ENCODE measurements around the gene NID1.

The NID1 gene

GRCh38 chr1:235954306-235955283 lies 110.3 kb downstream of the NID1 start:
- ATAC-seq, result peak; percentile 22 to 44

DNA sequence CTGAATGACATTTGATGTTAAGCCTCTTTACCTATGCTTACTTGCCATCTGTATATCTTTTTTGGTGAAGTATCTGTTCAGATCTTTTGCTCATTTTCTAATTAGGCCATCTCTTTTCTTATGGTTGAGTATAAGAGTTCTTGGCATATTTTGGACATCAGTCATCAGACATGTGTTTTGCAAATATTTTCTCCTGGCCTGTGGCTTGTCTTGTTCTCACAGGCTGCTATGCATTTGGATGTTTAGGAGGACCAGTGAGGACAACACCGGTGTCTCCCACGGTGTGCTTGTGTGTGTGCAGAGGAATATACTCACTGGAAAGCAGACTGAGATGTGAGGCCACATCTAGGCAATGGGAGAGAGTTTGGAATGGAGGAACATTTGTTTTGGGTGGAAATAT lies 111.1 kb downstream of the NID1 start:
- no peak for ATAC-seq

- ATAC-seq, result peak; percentile 93 to 95
Observed at GRCh38 chr1:235952950-235953615, 111.8 kb downstream of the NID1 start.

- no peak for ATAC-seq
Observed at GRCh38 chr1:235951661-235952060, 113.2 kb downstream of the NID1 start.

- ATAC-seq, result no peak
Observed at GRCh38 chr1:235950318-235950717, 114.6 kb downstream of the NID1 start.

DNA sequence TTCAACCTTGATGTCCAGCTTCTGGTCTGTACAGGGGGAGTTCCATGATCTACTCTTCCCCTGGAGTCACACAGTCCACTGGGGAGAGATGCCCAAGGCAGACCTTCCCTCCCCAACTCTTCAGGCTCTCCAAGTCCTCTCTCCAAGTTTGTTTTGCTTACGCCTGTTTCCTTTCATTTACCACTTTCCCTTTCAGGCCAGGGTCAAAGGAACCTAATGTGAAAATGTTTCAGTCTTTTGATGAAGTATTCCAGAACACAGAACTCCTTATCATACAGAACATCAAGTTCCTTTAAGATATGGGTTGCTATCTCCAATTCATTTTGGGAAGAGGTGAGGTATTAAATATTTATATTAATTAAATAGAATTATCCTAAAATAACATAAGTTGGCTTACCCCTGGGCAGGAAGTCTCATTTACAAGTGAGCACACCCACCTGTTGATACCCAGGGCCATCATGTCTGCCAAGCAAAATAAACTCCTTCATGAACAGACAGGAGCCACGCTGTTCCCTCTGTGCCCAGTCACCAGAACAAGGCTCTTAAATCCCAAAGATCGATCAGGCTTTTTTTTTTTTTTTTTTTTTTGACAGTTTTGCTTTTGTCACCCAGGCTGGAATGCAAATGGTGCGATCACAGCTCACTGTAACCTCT lies 116.0 kb downstream of the NID1 start:
- ATAC-seq, result no peak

GRCh38 chr1:235947989-235948388 lies 116.9 kb downstream of the NID1 start:
- ATAC-seq, result no peak

DNA sequence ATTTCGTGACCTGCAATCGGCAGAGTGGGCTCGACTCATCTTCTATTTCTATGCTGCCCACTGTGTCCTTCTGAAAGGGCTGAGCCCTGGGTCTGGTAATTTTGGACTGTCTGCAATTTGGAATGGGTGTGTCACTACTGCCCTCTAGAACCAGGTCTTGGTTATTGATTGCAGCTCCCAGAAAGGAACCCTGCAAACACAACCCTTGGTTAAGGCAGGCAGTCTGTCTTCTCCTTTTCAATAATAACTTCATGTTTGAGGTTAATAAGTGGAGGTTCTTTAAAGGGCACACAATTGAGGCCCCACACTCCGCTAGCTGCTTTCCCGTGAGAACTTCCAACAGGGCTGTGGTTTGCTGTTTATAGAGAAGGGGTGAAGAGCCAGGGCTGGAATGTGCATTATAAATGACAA lies 118.3 kb downstream of the NID1 start:
- no peak for ATAC-seq

DNA sequence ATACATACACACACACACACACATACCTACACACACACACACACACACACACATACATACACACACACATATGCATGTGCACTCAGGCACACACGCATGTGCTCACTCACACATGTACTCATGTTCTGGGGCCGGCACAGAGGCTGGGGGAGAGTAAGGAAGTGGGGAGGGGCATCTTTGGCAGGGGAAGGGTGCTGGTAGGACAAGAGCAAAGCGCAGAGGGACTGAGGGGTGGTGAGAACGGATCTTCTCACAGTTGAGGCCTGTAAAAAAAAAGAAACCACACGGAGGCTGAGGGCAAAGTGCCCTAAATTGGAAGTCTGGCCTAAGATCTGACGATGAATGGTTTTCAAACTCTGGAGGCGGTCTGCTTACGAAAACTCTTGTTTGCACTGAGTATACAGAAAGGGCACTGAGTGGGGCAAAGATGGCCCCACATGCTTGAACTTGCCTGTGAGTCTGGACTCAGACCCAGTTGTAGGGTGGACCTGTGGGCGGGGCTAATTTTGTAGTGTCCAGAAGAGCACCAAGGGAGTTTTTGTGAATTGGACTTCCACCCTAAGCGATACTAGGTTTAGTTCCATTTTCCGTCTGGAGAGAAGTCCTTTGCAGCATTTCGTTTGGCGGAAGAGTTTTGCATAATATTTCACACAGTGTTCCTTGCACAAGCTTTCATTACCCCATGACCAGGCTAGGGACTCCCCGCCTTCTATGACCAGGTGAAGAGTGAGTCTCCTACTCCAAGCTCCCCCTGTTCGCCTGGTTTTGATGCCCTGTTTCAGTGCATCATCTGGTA lies 118.9 kb downstream of the NID1 start:
- peak in 1 of 2 donors; percentile 28 for ATAC-seq

GRCh38 chr1:235943581-235944114 lies 121.2 kb downstream of the NID1 start:
- ATAC-seq, result no peak

- no peak for ATAC-seq
Observed at GRCh38 chr1:235942979-235943575, 121.8 kb downstream of the NID1 start.

DNA sequence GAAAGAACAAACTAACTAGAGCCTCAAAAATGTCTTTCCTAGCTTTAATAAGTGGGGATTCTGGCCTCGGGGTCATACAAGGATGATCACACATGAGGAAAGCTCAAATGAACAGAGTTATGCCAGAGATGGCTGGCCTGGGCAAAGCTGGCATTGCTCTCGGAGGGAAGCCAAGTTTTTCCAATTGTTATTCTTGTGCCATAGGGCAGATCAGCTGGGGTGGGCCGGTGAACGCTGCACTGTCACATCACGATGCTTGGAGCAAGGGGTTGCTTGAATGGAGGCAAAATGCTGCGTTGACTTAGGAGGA lies 122.3 kb downstream of the NID1 start:
- ATAC-seq, result no peak

- no peak for ATAC-seq
Observed at GRCh38 chr1:235941876-235942624, 122.8 kb downstream of the NID1 start.

DNA sequence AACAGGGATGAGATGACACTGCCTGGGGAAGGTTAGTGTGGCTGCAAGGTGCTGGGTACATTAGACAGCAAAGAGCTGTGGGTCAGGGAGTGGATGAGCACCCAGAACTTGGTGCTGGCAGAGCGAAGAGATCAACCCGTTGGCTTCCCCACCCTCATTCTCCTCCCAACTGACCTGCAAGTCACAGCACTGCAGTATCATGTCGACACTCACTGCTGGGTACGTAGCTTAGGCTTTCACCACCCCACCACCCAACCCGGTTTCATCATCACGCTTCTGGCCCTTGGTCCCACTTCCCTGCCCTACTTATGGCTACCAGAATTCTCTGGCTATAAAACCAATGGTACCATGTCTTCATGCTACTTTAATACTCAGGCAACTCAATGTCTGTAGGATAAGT lies 124.6 kb downstream of the NID1 start:
- ATAC-seq, result no peak

DNA sequence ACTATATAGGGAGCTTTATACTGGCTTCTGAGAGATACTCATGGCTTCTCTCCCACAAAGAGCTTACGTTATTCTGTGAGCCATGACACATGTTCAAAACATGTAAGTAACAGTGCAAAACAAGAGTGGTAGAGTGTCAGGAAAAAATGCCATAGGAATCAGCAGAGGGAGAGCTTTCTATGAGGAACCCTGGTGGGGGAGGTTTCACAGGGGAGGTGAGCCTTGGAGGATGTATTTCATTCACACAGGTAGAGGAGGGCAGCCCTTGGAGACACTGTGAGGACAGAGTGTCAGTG lies 125.5 kb downstream of the NID1 start:
- ATAC-seq, result no peak

GRCh38 chr1:235938709-235939479 lies 126.0 kb downstream of the NID1 start:
- ATAC-seq, result peak; percentile 30 to 38

DNA sequence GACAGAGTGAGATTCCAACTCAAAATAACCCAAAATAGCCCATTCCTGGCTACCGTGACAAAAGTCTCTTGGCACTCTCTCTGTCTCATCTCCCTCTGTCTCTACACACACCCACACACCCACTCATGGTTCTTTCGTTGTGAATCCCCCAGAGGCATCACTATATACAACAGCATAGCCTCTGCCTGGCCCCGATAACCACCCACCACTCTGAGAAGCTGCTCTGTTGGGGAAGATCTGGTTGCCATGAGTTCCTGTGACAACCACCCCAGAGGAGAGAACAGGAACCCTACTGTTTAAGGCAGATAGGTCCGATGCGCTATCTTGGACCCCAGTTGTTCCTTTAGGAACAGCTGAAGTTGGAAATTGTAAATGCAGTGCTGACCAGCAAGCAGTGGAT lies 127.8 kb downstream of the NID1 start:
- ATAC-seq, result peak; percentile 12 to 45

- ATAC-seq, result no peak
Observed at GRCh38 chr1:235935235-235936225, 129.4 kb downstream of the NID1 start.

GRCh38 chr1:235933766-235934116 lies 131.1 kb downstream of the NID1 start:
- ATAC-seq, result no peak
